ENCODE data around the gene ZNF534.
"Not testable (repeated sequence)": the region's sequence is repeated elsewhere in the genome, so short reads cannot be mapped to it uniquely, and the experiment has no call there.

The ZNF534 gene

DNA sequence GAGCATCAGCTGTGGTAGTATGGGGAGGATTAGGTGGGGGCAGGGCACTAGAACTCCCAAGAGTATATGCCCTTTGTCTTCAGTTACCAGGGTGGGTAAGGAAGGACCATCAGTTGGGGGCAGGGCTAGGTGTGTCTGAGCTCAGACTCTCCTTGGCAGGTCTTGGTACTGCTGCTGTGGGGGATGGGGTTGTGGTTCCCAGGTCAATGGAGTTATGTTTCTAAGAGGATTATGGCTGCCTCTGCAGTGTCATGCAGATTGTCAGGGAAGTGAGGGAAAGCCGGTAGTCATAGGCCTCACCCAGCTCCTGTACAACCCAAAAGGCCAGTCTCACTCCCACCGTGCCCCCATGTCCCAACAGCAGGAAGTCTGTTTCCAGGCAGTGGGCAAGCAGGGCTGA lies 15.6 kb downstream of the ZNF534 start:
- no peak overlapping the region for H3K4me3 ChIP-seq (ENCODE audit: low read depth, low read length)

DNA sequence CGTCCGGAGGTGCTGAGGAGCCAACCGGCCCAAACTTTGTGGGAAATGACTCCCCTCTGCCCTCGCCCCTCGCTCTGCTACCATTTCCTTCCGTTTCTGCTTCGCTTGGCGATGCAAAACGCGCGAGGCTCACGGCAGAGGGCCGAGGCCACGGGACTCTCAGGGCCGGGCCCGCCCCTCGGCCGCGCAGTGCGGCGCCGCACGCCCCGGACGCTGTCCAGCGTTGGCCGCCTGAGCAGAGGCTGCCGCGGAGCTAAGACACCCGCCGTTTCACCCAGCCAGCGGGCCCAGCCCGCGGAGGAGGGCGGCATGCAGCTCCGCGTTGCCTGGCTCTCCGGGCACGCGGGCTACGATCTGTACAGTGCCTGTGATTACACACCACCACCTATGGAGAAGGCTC lies 22.3 kb downstream of the ZNF534 start:
- no peak overlapping the region for H3K4me3 ChIP-seq (ENCODE audit: low read depth, low read length)
- no peak for DNase-seq (ENCODE audit: low read depth)
- TF ChIP-seq, protein P1, sequence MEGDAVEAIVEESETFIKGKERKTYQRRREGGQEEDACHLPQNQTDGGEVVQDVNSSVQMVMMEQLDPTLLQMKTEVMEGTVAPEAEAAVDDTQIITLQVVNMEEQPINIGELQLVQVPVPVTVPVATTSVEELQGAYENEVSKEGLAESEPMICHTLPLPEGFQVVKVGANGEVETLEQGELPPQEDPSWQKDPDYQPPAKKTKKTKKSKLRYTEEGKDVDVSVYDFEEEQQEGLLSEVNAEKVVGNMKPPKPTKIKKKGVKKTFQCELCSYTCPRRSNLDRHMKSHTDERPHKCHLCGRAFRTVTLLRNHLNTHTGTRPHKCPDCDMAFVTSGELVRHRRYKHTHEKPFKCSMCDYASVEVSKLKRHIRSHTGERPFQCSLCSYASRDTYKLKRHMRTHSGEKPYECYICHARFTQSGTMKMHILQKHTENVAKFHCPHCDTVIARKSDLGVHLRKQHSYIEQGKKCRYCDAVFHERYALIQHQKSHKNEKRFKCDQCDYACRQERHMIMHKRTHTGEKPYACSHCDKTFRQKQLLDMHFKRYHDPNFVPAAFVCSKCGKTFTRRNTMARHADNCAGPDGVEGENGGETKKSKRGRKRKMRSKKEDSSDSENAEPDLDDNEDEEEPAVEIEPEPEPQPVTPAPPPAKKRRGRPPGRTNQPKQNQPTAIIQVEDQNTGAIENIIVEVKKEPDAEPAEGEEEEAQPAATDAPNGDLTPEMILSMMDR (conservative IDR thresholded peaks at IDR 0.05; ENCODE audit: low read depth, low read length) = no peak

More for the DNA sequence above, 15.6 kb downstream of the ZNF534 start:
- DNase-seq (ENCODE audit: low read depth) = no peak
- TF ChIP-seq, protein P1 (conservative IDR thresholded peaks at IDR 0.05; ENCODE audit: low read depth, low read length) = no peak

DNA sequence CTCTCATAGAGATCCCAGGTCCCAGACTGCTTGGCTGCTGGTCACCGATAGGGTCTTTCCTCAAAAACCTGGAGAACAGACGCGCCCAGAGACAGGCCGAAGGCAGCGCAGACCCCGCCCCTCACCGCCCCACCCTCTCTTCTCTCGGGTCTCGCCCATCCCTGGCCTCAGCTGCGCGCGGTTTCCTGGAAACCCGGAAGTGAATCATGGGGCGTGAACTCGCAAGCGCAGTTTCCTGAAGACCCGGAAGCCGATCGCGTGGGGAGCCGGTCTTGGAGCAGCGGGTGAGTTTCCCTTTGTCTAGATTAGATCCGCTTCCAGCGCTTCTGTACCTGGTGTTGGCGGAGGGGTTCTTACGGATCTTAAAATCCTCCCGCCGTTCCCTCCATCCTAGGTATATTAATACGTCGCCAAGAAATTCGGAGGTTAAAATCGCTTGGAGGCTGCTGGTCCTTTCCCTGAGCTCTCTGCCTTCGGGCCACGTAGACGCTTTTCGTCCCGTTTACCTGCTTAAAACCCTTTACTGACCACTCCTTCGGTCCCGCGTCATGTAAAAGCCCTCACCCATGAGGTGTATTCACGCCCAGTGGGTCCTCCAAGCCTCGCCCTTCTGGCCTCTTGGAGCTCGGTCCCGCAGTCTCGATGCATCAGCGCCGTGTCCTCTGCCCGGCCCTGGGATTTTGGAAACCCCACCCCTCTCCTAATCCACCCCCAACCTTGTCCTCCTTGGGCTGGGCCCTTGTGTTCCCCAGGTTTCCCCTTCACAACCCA lies 24.6 kb downstream of the ZNF534 start, which contains the start of gene ZNF578:
ZNF578 (plus strand) TSS at position 230 of the 771 bp plus-strand sequence. CDS start 48,293 bp downstream, outside the sequence.
- TF ChIP-seq, protein P1 (conservative IDR thresholded peaks at IDR 0.05; ENCODE audit: low read depth, low read length) = peak; percentile 11
- DNase-seq (ENCODE audit: low read depth) = peak; percentile 91
- H3K4me3 ChIP-seq (ENCODE audit: low read depth, low read length) = peak within 1 kb of the TSS; percentile 65

DNA sequence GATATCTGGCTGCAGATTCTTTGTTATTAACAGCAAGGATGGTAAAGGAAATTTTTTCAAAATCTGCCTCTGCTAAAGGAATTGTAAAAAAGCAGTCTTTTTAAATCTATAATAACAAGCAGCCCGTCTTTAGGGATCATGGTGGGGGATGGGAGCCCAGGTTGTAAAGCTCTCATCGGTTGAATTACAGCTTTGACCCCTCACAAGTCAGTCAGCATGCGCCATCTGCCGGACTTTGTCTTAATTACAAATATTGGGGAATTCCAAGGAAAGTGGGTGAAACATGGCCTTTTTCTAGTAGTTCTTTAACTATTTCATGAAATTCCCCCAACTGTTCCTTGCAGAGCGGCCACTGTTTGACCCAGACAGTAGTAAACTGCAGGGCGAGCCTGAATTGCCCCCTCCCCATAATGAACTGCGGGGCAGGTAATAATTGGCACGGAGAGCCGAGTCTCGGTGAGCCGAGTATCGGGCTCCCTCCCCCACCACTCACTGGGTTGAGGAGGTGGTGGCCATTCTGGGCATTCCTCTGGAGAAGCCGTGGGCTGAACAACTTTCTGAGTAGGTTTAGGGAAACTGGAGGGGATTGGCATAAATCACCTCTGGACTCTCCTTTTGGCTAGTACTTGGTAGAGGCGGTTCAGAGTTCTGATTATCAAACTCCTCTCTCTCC lies 36.0 kb downstream of the ZNF534 start:
- no peak for DNase-seq (ENCODE audit: low read depth)
- TF ChIP-seq, protein P1 (conservative IDR thresholded peaks at IDR 0.05; ENCODE audit: low read depth, low read length) = peak; percentile 11
- no peak overlapping the region for H3K4me3 ChIP-seq (ENCODE audit: low read depth, low read length)

DNA sequence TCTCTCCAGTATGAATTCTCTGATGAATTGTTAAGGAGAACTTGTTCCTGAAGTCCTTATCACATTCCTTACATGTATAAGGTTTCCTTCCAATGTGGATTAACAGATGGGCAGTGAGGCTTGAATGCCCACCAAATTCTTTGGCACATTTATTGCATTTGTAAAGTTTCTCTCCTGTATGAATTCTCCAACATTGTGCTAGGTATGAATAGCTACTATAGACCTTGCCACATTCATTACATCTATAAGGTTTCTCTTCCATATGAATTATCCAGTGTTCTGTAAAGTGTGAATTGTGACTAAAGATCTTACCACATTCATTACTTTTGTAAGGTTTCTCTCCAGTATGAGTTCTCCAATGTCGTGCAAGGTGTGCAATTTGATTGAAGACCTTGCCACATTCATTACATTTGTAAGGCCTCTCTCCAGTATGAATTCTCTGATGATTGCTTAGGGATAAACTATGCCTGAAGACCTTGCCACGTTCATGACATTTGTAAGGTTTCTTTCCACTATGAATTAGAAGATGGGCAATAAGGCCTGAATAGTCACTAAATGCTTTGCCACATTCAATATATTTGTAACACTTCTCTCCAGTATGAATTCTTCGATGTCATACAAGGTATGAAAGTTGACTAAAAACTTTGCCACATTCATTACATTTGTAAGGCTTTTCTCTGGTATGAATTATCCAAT lies 44.9 kb downstream of the ZNF534 start:
- DNase-seq (ENCODE audit: low read depth) = no peak
- no peak overlapping the region for H3K4me3 ChIP-seq (ENCODE audit: low read depth, low read length)
- TF ChIP-seq, protein P1 (conservative IDR thresholded peaks at IDR 0.05; ENCODE audit: low read depth, low read length) = no peak

DNA sequence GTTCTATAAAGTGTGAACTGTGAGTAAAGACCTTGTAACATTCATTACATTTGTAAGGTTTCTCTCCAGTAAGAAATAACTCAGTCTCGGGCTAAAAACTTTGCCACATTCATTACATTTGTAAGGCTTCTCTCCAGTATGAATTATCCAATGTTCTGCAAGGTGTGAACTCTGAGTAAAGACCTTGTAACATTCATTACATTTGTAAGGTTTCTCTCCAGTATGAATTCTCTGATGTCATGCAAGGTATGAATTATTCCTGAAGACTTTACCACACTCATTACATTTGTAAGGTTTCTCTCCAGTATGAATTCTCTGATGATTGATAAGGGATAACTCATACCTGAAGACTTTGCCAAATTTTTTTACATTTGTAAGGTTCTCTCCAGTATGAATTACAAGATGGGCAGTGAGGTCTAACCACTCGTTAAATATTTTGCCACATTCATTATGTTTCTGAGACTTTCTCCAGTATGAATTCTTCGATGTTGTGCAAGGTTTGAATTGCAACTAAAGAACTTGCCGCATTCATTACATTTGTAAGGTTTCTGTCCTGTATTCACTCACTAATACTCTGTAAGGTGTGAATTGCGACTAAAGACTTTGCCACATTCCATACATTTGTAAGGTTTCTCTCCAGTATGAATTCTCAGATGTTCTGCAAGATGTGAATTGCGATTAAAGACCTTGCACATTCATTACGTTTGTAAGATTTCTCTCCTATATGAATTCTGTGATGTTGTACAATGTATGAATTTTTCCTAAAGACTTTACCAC lies 45.6 kb downstream of the ZNF534 start:
- H3K4me3 ChIP-seq (ENCODE audit: low read depth, low read length) = no peak overlapping the region
- DNase-seq (ENCODE audit: low read depth) = no peak
- TF ChIP-seq, protein P1 (conservative IDR thresholded peaks at IDR 0.05; ENCODE audit: low read depth, low read length) = no peak

DNA sequence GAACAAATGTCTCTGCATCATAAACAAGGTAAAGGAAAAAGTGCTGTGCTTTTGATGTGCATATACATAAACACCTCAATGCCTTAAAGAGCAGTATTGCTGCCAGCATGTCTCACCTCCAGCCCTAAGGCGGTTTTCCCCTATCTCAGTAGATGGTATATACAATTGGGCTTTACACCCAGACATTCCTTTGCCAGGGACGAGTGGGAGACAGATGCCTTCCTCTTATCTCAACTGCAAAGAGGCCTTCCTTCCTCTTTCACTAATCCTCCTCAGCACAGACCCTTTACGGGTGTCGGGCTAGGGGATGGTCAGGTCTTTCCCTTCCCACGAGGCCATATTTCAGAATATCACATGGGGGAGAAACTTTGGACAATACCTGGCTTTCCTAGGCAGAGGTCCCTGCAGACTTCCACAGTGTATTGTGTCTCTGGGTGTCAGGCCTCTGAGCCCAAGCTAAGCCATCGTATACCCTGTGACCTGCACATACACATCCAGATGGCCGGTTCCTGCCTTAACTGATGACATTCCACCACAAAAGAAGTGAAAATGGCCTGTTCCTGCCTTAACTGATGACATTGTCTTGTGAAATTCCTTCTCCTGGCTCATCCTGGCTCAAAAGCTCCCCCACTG lies 55.3 kb downstream of the ZNF534 start:
- DNase-seq (ENCODE audit: low read depth); H3K4me3 ChIP-seq (ENCODE audit: low read depth, low read length): not testable (repeated sequence)

DNA sequence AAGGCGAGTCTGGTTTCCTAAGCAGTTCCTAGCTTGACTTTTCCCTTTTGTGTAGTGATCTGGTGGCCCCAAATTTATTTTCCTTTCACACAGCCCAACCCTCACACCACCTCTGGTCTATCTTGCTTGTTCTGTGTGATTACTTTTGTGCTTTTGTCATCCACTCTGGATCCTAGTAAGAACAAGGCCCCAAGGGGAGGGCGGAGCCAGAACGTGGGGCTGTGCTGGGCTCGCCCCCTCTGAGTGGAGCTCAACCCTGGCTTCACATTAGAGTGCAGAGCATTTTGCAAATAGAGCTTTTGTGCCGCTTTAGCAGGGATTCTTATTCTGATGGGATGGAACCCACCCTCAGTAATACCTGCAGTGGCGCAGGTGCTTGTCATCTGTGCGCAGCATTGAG lies 56.1 kb downstream of the ZNF534 start:
- DNase-seq (ENCODE audit: low read depth); H3K4me3 ChIP-seq (ENCODE audit: low read depth, low read length): not testable (repeated sequence)

DNA sequence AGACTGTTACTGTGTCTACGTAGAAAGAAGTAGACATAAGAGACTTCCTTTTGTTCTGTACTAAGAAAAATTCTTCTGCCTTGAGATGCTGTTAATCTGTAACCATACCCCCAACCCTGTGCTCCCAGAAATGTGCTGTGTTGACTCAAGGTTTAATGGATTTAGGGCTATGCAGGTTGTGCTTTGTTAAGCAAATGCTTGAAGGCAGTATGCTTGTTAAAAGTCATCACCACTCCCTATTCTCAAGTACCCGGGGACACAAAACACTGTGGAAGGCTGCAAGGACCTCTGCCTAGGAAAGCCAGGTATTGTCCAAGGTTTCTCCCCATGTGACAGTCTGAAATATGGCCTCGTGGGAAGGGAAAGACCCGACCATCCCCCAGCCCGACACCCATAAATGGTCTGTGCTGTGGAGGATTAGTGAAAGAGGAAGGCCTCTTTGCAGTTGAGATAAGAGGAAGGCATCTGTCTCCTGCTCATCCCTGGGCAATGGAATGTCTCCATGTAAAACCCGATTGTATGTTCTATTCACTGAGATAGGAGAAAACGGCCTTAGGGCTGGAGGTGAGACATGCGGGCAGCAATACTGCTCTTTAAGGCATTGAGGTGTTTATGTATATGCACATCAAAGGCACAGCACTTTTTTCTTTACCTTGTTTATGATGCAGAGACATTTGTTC lies 56.8 kb downstream of the ZNF534 start:
- not testable (repeated sequence) for H3K4me3 ChIP-seq (ENCODE audit: low read depth, low read length); DNase-seq (ENCODE audit: low read depth)
